CD4-positive, alpha-beta T cell treated with Interleukin-17A for 4 hours (primary cell): Measurements from ENCODE around the gene KIF26B.

ENCODE experiments used
- DNase-seq: peaks from one replicate; pipeline ENCODE4 v3.0.0-alpha.2; 2020; ENCODE audit warnings: mixed read lengths

Gene KIF26B

DNA sequence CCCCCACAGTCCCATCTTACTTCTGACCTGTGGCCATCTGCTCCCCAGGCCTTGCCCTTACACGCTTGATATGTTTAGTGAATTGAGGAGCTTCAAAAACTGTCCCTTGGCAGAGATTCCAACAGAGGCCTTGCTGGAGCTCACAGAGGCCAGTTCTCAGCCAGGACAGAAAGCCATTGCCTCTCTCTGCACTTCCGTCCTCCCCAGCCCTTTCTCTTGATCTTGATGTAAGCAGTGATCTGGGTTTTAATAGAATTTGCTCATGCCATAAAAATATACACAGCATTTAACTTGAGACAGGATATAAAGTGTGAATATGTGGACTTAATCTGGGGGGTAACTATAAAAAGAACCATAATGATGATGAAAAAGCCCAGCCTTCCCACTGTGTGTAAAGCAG is 453.5 kb downstream of the KIF26B start:
- DNase-seq: no peak

DNA sequence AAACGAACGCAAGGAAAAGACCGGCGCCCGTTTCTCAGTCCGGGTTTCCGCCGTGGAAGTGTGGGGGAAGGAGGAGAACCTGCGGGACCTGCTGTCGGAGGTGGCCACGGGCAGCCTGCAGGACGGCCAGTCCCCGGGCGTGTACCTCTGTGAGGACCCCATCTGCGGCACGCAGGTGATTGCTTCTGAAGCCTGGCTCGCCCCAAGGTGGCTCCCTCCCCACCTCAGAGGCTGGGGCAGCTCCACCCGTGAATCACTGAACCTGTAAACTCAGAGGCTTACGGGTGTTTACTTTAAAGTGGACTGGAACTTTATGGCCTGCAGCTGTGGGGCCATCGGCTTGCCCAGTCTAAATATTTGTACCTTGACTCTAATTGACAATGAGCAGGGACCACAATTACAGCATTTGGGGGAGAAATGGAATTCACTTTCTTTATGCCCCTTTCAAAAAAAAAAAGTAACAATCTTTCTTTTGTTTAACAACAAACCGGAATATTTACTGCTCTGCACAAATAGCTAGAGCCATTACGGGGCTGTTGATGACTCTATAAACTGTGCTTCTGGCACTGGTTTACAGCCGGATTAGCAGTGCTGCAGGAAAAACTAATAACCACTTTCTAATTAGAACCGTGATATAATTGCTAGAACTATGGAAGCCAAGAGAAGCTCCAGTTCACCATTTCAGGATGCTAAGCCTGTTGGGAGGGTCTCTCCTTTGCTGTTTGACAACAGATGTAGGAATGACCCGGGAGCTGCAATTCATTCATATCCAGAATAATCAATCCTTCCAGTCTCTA is 454.8 kb downstream of the KIF26B start:
- DNase-seq: no peak

GRCh38 chr1:245611251-245611650 is 456.5 kb downstream of the KIF26B start:
- no peak for DNase-seq

- DNase-seq: no peak
These were observed 459.7 kb downstream of the KIF26B start for GRCh38 chr1:245614476-245614875.

DNA sequence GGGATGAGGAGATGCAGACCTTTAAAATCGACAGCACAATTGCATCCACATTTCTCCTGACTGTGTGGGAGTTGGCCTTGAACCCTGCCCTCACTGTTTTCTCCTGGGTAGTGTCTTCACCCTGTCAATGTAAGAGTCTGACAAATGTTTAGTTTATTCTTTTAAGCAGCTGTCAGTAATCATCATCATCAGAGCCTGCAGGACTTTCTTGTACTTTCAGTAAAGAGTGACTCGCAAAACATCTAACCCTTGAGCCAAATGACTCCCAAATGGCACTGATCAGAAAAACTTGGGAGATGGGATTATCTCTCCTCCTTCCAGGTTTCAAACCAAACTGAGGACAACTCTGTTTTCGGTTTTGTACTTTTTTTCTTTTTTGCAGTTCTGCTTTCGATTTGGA is 460.2 kb downstream of the KIF26B start:
- DNase-seq: no peak

- DNase-seq: no peak
These were observed 466.8 kb downstream of the KIF26B start for GRCh38 chr1:245621589-245621988.

DNA sequence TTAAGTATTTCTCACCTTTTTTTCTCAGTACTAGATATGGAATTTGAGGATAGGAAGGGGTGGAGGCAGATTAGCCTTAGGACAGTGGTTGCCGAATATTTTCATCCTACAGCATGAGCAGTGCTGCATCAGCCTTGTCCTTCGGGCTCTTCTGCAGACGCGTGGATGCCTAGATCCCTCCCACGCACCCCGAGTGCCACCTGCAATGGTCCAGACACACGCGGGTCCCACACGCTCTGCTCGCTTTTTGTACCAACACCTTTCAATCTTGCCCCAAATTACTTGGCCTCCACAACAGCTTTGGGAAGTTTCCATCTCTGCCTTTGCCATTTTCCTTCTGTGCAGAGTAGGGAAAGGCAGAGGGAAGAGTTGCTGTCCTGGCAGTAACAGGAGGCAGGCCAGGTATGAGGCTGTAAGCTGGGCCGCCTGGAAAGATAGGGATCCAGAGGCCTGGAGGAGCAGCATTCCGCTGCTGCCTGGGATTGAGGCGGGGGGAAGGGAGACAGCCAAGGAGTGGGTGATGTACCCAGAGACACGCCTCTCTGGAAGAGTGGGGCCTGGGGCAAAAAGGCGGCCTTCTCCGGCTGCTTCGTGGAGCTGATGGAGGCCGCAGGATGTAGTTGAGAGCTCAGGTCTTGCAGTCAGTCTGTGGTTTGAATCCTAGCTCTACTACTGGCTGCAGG is 467.7 kb downstream of the KIF26B start:
- no peak for DNase-seq

- DNase-seq: no peak
These were observed 486.6 kb downstream of the KIF26B start for GRCh38 chr1:245641384-245641783.

- no peak for DNase-seq
These were observed 490.6 kb downstream of the KIF26B start for GRCh38 chr1:245645406-245645805.

- no peak for DNase-seq
These were observed 491.1 kb downstream of the KIF26B start for GRCh38 chr1:245645894-245646293.

GRCh38 chr1:245648749-245649522 is 494.2 kb downstream of the KIF26B start:
- no peak for DNase-seq

DNA sequence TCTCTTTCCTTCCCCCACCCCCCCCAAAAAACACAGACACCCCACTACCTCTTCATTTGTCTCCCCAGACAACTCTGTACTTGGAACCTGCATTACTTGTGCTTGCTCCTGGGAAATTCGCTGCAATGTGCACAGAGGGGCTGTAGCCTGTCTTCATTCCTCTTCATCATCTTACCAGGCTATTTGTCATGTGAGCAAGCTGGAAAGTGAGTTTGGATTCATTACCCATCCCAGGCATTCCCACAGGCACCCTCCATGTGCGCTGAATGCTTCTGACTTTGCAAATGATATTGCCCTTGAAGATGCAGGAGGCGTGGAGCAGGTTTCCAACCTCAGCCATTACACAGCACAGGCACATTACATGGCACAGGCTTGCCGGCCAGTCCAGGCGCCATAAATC is 494.9 kb downstream of the KIF26B start:
- DNase-seq: no peak

GRCh38 chr1:245650441-245650960 is 495.7 kb downstream of the KIF26B start:
- DNase-seq: no peak

GRCh38 chr1:245651093-245651492 is 496.3 kb downstream of the KIF26B start:
- no peak for DNase-seq

DNA sequence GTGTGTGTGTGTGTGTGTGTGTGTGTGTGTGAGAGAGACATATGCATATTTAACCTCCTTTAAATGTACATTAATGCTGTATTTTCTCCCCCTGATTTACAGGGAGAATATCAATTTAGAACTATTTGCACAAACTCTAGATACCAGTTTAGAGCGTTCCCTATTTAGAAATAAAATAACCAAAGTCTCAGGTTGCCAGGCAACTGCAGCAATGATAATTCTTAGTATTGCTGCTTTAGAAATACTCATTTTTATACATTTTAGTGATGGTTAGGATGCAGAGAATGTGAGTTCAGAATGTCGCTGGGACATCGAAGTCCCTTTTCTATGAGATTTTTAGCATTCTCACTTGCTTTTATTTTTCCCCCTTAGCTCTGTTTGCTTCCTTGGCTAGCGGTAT is 497.3 kb downstream of the KIF26B start:
- DNase-seq: no peak

GRCh38 chr1:245652660-245653427 is 498.1 kb downstream of the KIF26B start:
- DNase-seq: no peak

- no peak for DNase-seq
These were observed 499.8 kb downstream of the KIF26B start for GRCh38 chr1:245654460-245655050.

DNA sequence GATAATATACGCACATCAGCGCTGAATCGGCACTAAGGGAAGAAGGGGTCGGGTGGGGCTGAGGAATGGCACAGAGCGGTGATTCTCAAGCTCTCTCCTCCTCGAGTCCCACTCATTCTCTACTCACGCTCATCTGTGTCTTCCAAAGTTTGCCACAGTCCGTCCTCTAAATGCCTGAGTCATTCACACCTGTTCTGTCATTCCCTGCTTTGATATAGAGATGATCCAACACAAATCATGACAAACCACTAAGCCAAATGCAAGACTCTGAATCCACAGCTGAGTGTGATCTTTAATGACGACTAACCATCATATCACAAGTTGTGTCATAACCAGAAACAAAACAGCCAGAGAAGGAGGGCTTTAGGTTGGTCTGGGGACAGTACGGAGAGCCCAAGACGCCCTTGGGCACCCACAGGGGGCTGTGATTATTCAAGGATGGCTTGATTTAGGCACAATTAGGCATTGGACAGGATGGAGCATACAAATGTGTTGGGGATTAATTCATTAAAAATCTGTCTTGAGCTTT is 501.5 kb downstream of the KIF26B start:
- no peak for DNase-seq

DNA sequence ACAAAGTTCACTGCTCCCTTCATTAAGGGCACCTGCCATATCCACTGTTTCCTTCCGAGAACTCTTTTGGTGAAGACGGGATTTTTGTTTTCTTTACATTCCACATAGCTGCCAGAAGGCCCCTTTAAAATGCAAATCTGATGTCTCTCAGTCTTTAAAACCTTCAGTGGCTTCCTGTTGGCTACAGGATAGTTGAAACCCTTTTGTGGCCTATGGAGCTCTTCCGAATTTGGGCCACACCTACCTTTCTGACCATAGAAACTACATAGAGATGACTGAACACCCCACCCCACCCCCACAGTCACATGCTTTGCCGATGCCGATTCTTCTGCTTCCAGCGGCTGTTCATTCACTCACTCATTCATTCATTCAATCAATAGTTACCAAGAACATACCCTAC is 502.6 kb downstream of the KIF26B start:
- no peak for DNase-seq

- DNase-seq: no peak
These were observed 508.6 kb downstream of the KIF26B start for GRCh38 chr1:245663373-245663772.

DNA sequence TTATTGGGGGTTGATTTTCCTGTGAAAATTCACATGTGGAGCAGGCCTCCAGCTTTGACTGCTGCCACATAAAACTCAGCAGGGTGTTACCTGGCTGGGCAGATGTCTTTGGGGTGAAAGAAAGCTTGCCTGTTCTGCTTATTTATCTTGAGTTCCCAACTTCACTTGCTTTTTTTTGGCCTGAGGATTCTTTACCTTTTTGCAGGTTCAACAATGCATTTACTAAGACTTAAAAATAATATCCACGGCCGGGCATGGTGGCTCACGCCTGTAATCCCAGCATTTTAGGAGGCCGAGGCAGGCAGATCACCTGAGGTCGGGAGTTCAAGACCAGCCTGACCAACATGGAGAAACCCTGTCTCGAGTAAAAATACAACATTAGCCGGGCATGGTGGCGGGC is 509.1 kb downstream of the KIF26B start:
- DNase-seq: no peak

DNA sequence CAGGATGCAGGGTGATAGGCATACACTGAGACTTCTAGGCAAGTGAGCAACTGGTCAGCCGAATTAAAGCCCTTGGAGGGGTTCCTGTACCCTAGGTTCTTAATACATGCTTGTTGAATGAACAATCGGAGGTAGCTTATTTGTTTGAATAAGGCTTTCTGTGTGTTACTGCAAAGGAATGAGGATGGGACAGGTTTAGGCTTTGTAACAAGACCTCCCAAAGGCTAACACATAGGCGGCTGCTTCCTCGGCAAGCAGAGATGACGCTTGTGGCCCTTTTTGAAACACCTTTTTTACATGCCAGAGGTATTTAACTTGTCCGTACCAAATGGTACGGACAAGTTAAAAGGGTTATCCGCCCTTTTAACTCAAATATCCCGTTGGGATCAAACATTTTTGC is 511.6 kb downstream of the KIF26B start:
- no peak for DNase-seq
